GM21447 (cell line): ENCODE results near the gene SULT1A1.

Experiments used
- ATAC-seq: cut with Tn5 transposase; IDR thresholded peaks from one replicate; pipeline ENCODE4 v1.9.1; 2021; ENCODE audit not compliant: unreplicated experiment

The SULT1A1 gene

GRCh38 chr16:28562199-28562598 is 47.6 kb downstream of the SULT1A1 start:
- ATAC-seq, result no peak

GRCh38 chr16:28561557-28562187 is 48.2 kb downstream of the SULT1A1 start:
- ATAC-seq, result no peak

DNA sequence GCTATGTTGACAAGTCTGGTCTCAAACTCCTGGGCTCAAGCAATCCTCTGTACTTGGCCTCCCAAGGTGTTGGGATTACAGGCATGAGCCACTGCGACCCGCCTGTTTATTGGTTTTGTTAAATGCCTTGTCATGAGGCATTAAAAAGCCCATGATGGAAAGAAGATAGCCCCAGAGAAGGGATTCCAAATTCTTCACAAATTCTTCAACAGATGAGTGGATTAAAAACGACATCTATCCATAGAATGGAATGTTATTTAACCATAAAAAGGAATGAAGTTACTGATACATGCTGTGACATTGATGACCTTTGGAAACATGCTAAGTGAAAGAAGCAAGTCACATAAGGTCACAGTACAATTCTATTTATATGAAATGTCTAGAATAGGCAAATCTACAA is 51.4 kb downstream of the SULT1A1 start:
- no peak for ATAC-seq

DNA sequence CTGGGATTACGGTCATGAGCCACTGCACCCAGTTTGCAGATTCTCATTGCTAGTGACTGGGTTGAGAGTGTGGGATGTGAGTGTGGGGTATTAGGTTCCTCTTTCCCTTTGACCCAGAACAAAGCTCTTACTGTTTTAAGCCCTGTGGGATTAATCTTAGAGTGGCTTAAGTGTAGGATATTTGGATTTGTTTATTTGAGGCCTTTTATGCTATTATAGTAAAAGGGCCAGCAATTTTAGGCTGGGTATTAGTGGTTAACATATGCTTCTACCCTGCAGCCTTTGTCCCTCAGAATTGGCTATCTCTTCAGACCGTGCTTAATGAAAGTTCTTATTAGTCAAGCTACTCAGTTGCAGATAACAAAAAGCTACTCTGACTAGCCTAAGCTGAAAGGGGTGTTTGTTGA is 52.9 kb downstream of the SULT1A1 start:
- ATAC-seq, result no peak

DNA sequence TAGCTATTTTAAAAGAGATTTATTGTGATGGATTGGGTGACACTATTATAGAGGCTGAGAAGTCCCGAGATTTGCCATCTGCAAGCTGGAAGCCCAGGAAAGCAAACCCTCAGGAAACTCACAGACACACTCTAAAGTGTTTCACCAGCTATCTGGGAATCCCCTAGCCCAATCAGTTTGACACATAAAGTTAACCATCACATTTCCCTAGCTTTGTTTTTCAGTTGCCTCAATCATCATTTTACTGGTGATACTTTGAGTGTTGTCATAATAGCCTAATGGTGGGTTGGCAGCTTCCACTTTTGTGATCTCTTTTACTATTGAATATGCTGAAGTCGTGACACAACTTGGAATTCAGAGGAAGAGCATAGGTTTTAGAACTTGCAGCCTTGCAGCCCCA is 54.3 kb downstream of the SULT1A1 start:
- ATAC-seq, result no peak
